HG03521 (cell line): ENCODE data around the gene EXOC7.

Source experiments
- ATAC-seq: cut with Tn5 transposase; IDR thresholded peaks from one replicate; pipeline ENCODE4 v1.9.1; 2021; ENCODE audit warnings: mild to moderate bottlenecking, moderate library complexity; ENCODE audit not compliant: unreplicated experiment

EXOC7 gene

DNA sequence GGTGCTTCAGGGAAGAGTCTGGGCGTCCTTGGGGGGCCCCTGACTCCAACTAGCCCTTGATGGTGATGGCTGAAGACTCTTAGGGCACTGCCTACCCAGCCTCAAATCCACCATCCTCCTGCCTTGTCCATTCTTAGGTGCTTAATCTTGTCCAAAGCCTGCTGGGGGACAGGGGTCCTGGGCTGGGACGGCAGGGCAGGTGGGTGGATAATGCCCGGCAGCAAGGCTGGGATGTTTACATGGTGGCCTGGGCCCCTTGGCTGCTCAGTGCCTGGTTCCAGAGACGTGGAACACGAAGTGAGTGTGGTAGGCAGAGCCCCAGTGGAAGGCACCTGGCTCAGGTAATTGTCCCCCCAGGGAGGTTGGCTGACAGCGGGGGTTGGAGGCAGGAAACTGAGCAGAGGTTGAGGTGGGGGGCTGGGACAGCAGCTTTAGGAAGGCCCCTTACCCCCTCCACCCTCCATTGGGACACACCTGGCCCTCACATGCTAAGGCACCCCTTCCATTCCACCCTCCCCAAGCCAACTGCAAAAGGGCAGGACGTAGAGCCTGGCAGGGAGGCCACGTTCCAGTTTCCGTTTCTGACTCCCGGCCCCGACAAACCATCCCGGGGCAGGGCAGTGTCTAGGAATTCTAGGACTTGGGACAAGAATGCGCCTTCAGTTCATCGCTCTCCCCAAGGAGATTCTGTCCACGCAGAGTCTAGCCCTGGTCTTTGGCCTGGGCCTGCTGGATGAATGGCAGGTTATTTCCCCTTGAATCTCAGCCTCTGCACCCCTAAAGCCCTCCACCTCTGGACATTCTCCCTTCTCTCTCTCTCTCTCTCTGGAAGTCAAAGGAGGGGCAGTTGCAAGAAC is 35.5 kb upstream of the EXOC7 start:
- no peak for ATAC-seq

DNA sequence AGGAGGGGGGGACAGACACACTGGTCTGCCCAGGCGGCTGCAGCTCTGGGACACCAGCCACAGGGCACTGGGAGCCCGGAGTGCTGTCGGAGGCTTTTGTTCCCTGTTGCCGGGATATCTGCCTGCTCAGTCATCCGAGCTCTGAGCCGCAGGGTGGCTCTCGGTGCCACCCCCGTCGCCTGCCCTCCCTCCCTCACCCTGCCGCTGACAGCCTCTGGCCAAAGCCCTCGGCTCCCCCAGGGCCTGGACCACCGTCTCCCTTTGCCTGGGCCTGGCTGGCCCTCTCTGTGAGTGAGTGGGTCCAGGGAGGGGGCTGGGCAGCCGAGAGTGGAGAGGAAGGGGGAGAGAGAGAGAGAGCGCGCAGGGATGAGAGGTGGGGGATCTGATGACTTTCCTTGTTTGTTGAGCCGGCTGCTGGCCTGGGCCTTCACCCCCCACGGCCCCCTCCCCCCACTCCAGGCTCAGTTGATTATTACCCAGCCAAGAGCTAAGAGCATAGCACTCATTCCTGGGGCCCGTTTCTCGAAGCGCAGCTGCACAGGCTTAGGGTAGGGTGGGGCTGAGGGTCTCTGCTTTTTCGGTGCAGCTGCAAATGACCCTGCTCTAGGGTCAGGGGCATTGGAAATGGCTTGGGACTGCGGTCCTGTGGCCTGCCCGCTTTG is 34.8 kb upstream of the EXOC7 start:
- ATAC-seq = no peak

DNA sequence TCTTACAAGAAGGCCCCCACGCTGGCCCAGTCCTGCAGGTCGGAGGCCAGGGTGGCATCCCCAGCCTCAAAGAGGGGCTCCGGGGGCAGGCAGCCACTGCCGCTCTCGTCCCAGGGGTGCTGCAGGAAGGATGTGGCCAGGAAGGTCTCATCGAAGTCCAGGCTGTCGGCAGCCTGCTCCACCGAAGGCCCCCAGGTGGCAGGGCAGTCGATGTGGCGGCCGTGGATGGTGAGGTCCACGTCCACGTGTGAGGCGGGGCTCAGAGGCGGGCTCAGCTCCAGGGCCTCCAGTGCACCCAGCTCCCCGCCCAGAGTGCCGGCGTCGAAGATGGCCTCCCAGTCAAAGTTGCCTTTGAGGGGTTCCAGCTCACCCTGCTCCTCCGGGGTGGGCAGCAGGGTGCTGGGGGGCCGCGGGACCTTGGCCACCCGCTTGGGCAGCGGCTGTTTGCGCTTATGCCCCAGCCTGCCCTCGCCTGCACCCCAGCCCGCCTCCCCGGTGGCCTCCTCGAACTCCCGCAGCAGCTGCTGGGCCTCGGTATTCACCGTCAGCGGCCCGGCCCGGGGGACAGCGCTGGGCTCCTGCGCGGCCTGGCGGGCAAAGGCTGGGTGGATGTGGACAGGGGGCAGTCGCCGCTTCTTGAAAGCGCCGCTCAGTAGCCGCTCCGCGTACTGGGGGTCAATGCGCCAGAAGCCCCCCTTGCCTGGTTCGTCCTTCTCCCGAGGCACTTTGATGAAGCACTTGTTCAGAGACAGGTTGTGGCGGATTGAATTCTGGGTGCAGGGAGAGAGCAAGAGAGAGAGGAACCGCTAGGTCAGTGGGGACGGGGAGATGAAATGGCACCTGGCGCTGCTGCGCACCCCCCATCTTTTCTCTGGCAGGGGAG is 34.0 kb upstream of the EXOC7 start:
- no peak for ATAC-seq

DNA sequence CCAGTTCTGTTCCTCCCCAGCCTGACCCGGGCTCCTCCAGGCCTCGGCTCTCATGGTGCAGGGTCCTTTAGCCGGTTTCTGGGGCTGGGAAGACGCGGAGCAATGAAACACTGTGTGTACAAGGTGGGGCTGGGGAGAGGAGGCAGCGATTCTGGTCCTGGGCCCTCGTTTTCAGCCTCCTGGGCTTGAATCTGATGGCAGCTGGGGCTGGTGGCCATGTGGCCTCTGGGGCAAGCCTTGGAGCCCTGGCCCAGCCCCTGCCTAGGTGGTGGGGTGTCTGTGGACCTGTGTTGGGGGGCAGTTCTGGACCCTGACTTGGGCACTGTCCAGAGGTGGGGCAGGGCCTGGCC is 33.4 kb upstream of the EXOC7 start:
- no peak for ATAC-seq

DNA sequence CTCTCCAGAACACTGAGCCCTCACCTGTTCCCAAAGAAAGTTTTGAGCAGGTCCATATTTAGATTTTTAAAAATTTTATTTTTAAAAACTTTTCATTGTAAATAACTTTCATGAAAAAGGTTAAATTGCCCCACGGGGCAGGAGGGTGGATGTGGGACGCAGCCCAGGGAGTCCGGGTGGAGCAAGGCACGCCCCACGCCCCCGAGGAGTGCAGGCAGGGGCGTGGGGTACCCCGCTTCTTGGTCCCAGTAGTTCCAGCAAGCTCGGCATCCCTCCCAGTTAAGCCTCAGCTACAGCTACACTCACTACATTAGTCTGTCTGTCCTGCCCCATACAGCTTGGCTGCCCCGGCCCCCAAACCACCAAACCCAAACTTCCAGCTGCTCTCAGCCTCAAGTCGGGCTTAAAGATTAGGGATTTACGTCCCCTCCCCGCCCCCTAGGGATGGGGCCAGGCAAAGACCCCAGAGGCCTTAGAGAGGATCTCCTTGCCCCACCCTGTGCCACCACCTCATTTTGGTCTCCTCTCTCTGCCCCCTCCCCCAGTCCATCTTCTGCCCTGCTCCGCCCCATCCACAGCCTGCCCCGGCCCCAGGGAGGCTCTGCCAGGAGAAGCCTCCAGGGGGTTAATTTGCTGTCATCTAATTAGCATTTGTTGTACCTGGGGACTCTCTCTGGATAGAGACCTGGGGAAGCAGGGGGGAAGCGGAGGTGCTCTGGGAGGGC is 32.9 kb upstream of the EXOC7 start:
- no peak for ATAC-seq

DNA sequence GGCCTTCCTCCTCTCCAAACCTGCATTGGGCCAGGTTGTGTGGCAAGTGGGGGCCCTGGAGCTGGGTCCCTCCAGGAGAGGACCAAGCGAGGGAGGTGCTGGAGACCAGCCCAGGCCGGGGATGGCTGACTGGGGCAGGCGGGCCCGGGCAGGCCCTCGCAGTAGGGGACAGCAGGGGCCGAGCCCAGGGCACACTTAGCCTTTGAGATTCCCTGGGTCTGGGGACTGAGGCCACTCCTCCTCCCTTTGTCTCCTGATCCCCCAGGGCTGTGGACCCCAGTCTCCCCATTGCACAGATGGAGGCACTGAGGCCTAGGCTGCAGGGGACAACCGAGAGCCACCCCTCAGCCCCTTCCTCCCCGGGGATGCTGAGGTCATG is 32.2 kb upstream of the EXOC7 start:
- no peak for ATAC-seq

DNA sequence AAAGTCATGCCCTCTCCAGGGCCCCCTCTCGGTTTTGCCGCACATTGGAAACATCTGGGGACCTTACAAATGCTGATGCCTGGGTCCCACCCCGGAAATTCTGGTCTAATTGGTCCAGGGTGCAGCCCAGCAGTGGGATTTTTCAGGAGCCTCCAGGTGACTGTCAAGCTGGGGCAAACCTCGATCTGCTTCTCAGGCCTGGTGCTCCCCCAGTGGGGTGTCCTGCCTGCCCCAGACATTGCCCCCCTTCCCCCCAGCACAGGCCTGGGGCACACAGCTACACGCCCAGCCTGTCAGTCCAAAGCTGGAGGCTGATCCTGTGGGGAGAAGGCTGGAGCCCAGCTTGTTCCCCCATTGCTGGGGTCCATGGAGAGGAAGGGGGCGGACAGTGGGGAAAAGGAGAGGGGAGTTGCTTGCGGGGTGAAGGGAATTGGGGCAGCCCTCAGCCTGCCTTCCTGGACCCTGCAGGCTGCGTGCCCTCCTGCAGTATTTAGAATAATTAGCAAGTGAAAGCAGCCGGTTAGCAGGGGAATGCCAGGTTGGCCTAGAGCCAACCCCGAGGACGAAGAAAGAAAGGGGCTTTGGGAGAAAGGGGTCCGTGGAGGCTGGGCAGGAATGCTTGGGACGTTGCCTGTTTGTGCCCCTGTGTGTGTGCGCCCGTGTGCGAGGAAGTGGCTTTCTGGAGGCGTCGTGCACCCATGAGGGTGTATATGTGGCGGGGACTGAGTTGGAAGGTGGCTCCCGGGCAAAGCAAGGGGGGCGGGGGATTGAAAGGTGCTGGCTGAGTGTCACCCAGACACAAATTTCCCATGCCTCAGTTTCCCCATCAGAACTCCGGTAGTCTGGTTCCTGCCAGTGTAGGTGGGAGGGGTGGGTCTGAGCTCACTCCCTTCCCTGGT is 31.6 kb upstream of the EXOC7 start:
- ATAC-seq = no peak

DNA sequence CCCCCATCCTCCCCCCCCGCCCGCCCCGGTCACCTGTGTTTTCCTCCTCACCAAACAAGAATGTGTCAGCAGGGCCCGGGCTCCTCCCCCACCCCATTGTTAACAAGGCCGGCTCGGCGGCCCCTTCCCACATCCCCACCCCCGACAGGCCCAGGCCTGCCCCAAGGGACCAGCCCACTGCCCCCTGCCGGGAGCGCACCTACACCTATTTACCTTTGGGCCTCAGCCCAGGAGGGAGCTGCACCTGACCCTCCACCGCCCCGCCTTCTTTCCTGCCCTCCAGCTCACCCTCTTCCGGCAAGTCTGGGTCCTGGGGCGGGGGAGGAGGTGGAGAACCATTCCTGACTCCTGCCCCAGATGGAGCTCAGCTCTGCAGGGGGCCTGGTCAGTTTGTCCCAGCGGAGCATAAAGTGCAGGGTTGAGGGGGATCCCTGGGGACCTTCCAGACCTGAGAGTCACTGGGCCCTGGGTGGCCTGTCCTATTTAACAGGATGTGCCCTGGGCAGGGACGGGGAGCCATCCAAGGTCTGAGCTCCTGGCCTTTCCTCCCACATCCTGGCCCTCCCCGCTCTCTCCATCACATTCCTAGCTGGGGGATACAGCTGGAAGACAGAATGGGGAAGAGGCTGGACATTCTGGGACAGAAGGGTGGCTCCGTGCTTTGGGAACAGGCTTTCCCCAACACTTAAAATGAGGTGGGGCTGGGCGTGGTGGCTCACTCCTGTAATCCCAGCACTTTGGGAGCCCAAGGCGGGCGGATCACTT is 29.2 kb upstream of the EXOC7 start:
- ATAC-seq = no peak

DNA sequence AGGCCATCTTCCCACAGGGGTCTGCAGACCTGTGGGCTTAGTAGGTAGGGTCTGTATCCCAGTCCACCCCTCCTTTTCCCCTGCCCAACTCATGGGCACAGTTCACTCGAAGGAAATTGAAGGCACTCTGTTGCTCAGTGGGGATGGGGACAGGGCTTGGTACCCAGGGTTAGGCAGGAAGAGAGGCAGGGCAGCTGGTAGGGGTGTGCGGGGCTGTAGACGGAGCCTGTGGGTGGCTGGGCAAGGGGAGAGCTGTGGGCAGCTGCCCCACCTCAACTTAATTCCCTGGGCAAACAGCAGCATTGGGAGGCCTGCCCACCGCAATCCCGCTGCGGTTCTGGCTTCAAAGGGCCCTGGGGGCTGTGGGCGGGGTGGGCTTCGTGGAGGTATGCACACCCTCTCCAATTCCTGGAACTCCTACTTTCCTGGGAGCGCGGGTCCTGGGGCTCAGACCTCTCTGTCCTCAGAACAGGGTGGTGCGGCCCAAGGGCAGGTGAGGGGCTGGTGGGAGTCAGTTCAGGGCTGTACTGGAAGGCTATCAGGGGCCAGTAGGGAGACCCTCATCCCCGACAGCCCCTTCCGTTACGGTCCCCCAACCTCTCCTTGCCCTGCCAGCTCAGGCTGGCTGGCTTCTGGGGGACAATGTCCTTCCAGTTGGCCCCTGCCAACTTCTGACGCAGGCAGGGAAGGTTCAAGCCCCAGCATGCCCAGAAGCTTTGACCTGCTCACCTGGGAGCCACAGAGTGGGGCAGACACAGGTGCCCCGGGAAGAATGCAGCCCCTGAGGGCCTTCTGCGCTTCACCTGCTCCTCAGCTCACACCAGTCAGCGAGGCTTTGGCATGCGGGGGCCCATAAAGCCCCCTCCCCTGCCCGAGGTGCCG is 28.3 kb upstream of the EXOC7 start:
- no peak for ATAC-seq

DNA sequence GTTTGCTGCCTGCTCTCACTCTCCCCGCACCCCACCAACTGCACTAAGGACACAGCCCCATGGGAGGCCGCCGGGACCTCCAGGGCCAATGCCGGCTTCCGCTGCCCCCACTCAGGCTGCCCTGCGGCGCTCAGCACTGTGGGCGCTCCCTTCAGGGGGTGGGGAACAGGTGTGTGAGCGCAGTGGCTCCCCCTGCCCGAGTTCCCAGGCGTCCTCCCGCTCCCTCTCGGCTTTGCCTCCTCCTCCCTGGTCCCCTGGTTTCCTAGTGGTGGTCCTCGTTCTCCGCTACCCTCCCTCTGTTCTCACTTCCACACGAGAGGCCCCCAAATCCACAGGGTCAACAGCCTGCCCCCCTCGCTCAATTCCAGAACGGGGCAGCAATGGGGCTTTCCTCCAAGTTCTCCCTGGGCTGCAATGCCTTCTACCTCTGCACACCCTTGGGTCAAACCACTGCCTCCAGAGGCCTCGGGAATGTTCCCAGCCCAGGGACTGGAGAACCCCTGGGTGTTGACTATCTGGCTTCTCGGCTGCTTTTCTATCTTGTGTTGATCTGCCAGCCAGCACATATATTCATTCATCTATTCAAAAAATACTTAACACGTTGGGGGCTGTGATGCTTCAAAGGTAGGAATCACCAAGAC is 27.6 kb upstream of the EXOC7 start:
- ATAC-seq = no peak

DNA sequence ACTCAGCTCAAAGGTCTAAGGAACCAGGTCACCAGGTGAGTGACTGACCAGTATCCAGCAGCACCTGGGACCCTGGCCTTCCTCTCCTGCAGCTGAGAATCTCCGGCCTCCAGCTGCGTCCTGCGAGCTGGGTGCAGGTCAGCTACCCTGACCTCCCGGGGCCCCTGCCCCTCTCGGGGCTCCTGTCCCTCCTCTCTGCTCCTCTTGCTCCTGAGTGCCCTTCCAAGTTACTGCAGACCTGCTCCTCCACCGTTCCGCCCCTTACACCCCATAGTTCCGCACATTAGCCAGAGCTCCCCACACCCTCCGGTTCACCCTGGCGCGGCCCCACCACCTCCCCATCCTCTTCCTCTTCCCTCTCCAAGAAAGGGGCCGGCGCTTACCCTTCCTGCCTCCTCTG is 26.9 kb upstream of the EXOC7 start:
- no peak for ATAC-seq

DNA sequence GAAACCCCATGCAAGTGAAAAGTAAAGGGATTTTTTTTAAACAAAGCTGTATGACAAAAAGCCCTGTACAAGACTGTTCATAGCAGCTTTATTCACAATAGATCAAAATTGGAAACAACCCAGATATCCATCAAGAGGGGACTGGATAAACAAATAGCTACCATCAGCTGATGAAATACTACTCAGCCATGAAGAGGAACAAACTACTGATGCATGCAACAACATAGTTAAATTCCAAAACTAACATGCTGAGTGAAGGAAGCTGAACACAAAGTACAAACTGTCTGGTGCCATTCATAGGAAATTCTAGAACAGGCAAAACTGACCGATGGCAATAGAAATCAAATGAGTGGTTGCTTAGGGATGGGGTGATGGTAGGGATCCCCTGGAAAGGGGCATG is 22.3 kb upstream of the EXOC7 start:
- ATAC-seq = no peak

DNA sequence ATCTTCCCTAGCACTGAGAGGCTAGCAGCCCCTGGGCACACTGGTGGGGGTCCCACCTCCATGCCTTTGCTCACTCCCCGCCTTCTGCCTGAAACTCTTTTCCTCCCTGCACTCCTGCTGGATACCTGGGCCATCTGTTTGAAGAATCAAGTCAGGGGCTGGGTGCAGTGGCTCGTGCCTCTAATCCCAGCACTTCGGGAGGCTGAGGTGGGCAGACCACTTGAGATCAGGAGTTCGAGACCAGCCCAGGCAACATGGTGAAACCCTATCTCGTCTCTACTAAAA is 21.7 kb upstream of the EXOC7 start:
- ATAC-seq = no peak

DNA sequence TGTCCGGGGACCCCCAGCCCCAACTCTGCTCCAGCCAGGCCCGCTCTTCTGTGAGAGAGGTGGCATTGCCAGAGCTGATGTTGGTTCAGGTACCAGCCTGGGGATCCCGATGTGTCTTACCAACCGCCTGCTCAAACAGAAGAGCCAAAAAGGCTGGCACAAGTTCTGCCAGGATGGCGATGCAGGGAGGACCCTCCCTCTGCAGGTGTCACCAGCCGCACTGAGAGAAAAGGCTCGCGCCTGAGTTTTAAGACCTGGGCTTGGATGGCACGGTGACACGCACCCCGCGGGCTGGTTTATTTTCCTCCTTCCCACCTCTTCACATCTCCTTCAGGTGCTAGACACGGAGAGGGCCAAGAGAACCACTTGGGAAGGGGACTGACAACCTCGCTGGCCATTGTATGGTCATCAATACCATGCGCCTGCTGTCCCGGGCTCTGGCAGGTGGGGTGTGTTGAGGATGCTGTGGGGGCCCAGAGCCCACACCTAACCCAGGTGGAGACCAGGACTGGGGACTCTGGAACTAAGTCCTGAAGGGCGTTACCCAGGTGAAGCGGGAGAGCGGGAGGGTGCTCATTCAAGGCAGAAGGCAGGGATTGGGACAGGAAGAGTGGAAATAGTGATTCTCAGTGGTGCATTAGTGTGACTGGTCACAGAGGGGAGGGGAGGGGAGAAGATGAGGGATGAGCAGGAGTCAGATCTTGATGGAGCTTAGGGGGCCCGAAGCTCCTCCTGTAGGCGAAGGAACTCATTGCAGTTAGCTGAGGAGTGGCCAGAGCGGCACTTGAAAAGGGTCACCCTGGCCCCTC is 21.2 kb upstream of the EXOC7 start:
- ATAC-seq = no peak

DNA sequence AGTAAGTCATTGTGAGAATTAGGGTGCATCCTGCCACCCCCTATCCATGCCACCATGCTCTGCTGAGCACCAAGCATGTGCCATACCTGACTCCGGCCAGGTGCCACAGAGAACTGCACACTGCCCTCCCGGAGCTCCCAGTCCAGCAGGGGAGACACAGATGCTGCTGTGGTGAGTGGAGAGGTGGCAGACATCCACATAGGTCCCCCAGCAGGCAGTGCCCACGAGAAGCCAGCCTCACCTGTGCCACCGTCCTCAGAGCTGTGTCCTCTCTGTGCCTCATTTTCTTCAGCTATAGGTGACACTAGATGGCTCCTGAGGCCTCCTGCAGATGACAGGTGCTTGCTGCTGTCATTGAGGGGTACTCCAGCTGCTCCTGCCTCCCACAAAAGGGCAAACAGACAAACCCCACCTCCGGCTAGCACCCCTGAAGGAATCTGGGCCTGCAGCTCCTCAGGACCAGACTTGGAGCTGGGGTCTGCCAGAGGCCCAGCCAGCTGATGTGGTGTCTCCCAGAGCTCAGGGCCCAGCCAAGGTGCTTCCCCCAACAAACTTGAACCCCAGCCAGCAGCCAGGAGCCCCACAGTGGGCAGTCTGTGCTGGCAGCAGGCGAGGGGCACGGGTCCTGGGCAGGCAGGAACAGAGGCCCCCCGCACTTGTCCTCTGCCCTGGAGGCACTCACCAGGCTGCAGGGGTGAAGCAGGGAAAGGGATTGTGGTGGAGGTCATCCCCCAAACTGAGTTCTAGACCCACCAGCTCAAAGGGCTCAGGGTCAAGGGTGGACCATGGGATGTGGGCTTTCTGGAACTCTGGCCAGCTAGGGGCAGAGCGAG is 20.4 kb upstream of the EXOC7 start:
- ATAC-seq = no peak

DNA sequence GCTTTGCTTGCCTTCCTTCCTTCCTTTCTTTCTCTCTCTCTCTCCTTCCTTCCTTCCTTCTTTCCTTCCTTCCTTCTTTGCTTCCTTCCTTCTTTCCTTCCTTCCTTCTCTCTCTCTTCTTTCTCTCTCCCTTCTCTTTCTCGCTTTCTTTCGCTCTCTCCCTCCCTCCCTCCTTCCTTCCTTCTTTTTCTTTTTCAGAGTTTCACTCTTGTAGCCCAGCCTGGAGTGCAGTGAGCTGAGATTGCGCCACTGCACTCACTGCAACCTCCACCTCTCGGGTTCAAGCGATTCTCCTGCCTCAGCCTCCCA is 19.6 kb upstream of the EXOC7 start:
- ATAC-seq = no peak
